Smooth muscle cell (in vitro differentiated cells): ENCODE results near the gene SVIL. TPM values are rescaled to one million over a fixed set of nuclear protein-coding genes. Genes with fewer than 3 reads are reported as not detected.
"Not testable (repeated sequence)": the region's sequence is repeated elsewhere in the genome, so short reads cannot be mapped to it uniquely, and the experiment has no call there.

Source experiments
- DNase-seq: peaks from one replicate; lab custom pipeline; 2025; ENCODE audit not compliant: unreplicated experiment; lab: John Stamatoyannopoulos, UW
- H2AFZ ChIP-seq: fragments of 200-600 bp; sonication (generic); 2 replicates; pipeline ENCODE4 v1.6.0; 2016; ENCODE audit warnings: antibody characterized with exemption, low read depth, mild to moderate bottlenecking
- H3F3A ChIP-seq: fragments of 200-600 bp; sonication (generic); 2 replicates; pipeline ENCODE4 v1.6.0; 2017; ENCODE audit warnings: antibody characterized with exemption, low read depth
- H3K27ac ChIP-seq: fragments of 200-600 bp; sonication (generic); 2 replicates; pipeline ENCODE4 v1.5.1; 2016; ENCODE audit warnings: low read depth, mild to moderate bottlenecking
- H3K27me3 ChIP-seq: fragments of 200-600 bp; sonication (generic); 2 replicates; pipeline ENCODE4 v1.6.1; 2016; ENCODE audit warnings: low read depth, mild to moderate bottlenecking
- H3K36me3 ChIP-seq: fragments of 200-600 bp; sonication (generic); 2 replicates; pipeline ENCODE4 v1.5.1; 2016; ENCODE audit warnings: low read depth
- H3K4me1 ChIP-seq: fragments of 200-600 bp; sonication (generic); 2 replicates; pipeline ENCODE4 v1.5.1; 2016; ENCODE audit warnings: low read depth
- H3K4me2 ChIP-seq: fragments of 200-600 bp; sonication (generic); 2 replicates; pipeline ENCODE4 v1.6.0; 2016; ENCODE audit warnings: mild to moderate bottlenecking
- H3K4me3 ChIP-seq: fragments of 200-600 bp; sonication (generic); 2 replicates; pipeline ENCODE4 v1.5.1; 2016; ENCODE audit warnings: mild to moderate bottlenecking
- H3K79me2 ChIP-seq: fragments of 200-600 bp; sonication (generic); 2 replicates; pipeline ENCODE4 v1.6.0; 2016; ENCODE audit warnings: low read depth, mild to moderate bottlenecking
- H3K9ac ChIP-seq: fragments of 200-600 bp; sonication (generic); 2 replicates; pipeline ENCODE4 v1.6.0; 2016; ENCODE audit warnings: low read depth
- H3K9me3 ChIP-seq: fragments of 200-600 bp; sonication (generic); replicated peaks from 2 replicates; pipeline ENCODE4 v1.5.1; 2016; ENCODE audit warnings: low read depth
- H4K20me1 ChIP-seq: fragments of 200-600 bp; sonication (generic); 2 replicates; pipeline ENCODE4 v1.6.0; 2016; ENCODE audit warnings: low read depth
- CTCF ChIP-seq: fragments of 200-600 bp; sonication (generic); IDR thresholded peaks from 2 replicates; pipeline ENCODE4 v1.5.1; 2017; ENCODE audit warnings: borderline replicate concordance, mild to moderate bottlenecking, antibody characterized with exemption; ENCODE audit not compliant: insufficient read depth, poor library complexity, severe bottlenecking
- WGBS: methylation state at CpG from one replicate; pipeline ENCODE4 v1.1.7; 2016; ENCODE audit warnings: low lambda C conversion rate; 5-methylcytosine and 5-hydroxymethylcytosine counted together
- polyA plus RNA-seq: library from polyadenylated mRNA; unstranded; fragments of >200 nt; fragmentation: Nextera tagmentation; extraction: Ambion mirVana; gene quantifications from 2 replicates; pipeline ENCODE4 v1.2.1, GENCODE V29; 2016
- total RNA-seq: library from RNA; depleted of rRNA; stranded (reverse); fragments of >200 nt; gene quantifications from 2 replicates; pipeline ENCODE4 v1.2.3, GENCODE V29; 2014

SVIL gene
- total and polyA plus RNA-seq, 2 experiments from 2014 or later = 32.5 to 33.0 TPM

- DNase-seq = no peak
- Histone ChIP-seq H3K79me2 (no peaks in the 10 kb centered on the region), H3F3A (no peaks in the 10 kb centered on the region), H3K4me2 (no peak overlapping the region), H3K27me3 (no peaks in the 10 kb centered on the region), H4K20me1 (peaks cover 14% of the 10 kb centered on the region), H3K27ac (no peak overlapping the region), H3K9ac (no peak overlapping the region), H3K4me3 (no peak overlapping the region), H3K36me3 (peaks cover 22% of the 10 kb centered on the region), H2AFZ (no peak overlapping the region), H3K9me3 (no peaks in the 10 kb centered on the region), H3K4me1 (no peaks in the 10 kb centered on the region)
- TF ChIP-seq CTCF = no peak
- 96% methylated on average over 3 of the region's 3 CpGs for WGBS
Measured at GRCh38 chr10:29519659-29520058, 115.1 kb downstream of the SVIL start.

GRCh38 chr10:29517352-29517923, 117.3 kb downstream of the SVIL start:
- H3F3A ChIP-seq = no peaks in the 10 kb centered on the region
- no peak overlapping the region for H2AFZ ChIP-seq
- H3K9ac ChIP-seq = no peak overlapping the region
- no peaks in the 10 kb centered on the region for H3K4me1 ChIP-seq
- no peak overlapping the region for H3K4me3 ChIP-seq
- no peaks in the 10 kb centered on the region for H3K27me3 ChIP-seq
- peaks cover 3% of the 10 kb centered on the region for H3K36me3 ChIP-seq
- peak; percentile 53 for TF ChIP-seq CTCF
- peaks cover 17% of the 10 kb centered on the region for H4K20me1 ChIP-seq
- no peaks in the 10 kb centered on the region for H3K79me2 ChIP-seq
- DNase-seq = no peak
- WGBS = 75% methylated on average over 8 of the region's 8 CpGs
- no peak overlapping the region for H3K27ac ChIP-seq
- no peaks in the 10 kb centered on the region for H3K9me3 ChIP-seq
- no peak overlapping the region for H3K4me2 ChIP-seq

- H3K27ac ChIP-seq, H3K9ac ChIP-seq, H3K36me3 ChIP-seq, H3K4me1 ChIP-seq, H3K27me3 ChIP-seq, H3K4me2 ChIP-seq, H3K4me3 ChIP-seq, H3K9me3 ChIP-seq, H3F3A ChIP-seq, DNase-seq, H3K79me2 ChIP-seq, H2AFZ ChIP-seq: not testable (repeated sequence)
- peaks cover 11% of the 10 kb centered on the region for H4K20me1 ChIP-seq
- WGBS = 95% methylated on average over 19 of the region's 19 CpGs
Measured at GRCh38 chr10:29516309-29516932, 118.3 kb downstream of the SVIL start.

- not testable (repeated sequence) for DNase-seq, H3K9ac ChIP-seq, H2AFZ ChIP-seq, H3K4me1 ChIP-seq, H3K79me2 ChIP-seq, H3K4me2 ChIP-seq, H3K27me3 ChIP-seq, H3K36me3 ChIP-seq, H3K27ac ChIP-seq, H3K9me3 ChIP-seq, H3K4me3 ChIP-seq, H3F3A ChIP-seq
- WGBS = 90% methylated on average over 12 of the region's 12 CpGs
- H4K20me1 ChIP-seq = peaks cover 11% of the 10 kb centered on the region
Measured at GRCh38 chr10:29515879-29516278, 118.9 kb downstream of the SVIL start.

GRCh38 chr10:29515104-29515503, 119.7 kb downstream of the SVIL start:
- not testable (repeated sequence) for H3K27ac ChIP-seq
- 81% methylated on average over 4 of the region's 4 CpGs for WGBS

More at GRCh38 chr10:29515104-29515503, 119.7 kb downstream of the SVIL start:
- not testable (repeated sequence) for H3K4me1 ChIP-seq, H3K79me2 ChIP-seq, H2AFZ ChIP-seq, H3K9ac ChIP-seq, H3K4me3 ChIP-seq, H3F3A ChIP-seq, H3K36me3 ChIP-seq, H3K4me2 ChIP-seq, H3K27me3 ChIP-seq, DNase-seq, H3K9me3 ChIP-seq
- H4K20me1 ChIP-seq = peaks cover 11% of the 10 kb centered on the region
